NOMO-1 treated with DMSO at 0.1 percent for 48 hours (cell line): ENCODE results near the gene CHIT1.
A peak's percentile ranks its signal among the peaks of the same experiment; 100 is the strongest.

Source experiments
- DNase-seq: peaks from one replicate; lab custom pipeline; 2025; ENCODE audit not compliant: unreplicated experiment; lab: John Stamatoyannopoulos, UW

The CHIT1 gene

GRCh38 chr1:203229471-203230135 is at the start of gene CHIT1:
Gene CHIT1, minus strand, starts transcription at chr1:203229673. Its CDS starts 37 bp downstream, at chr1:203229636.
- no peak for DNase-seq

- no peak for DNase-seq
Observed at GRCh38 chr1:203278885-203279406, 49.5 kb upstream of the CHIT1 start.

- DNase-seq: peak; percentile 54
Observed at GRCh38 chr1:203278082-203278884, 48.8 kb upstream of the CHIT1 start.

GRCh38 chr1:203276916-203277545 is 47.6 kb upstream of the CHIT1 start:
- DNase-seq: no peak

GRCh38 chr1:203276408-203276807 is 46.9 kb upstream of the CHIT1 start:
- DNase-seq: no peak

GRCh38 chr1:203275656-203276272 is 46.3 kb upstream of the CHIT1 start:
- no peak for DNase-seq

- no peak for DNase-seq
Observed at GRCh38 chr1:203274603-203275381, 45.3 kb upstream of the CHIT1 start.

GRCh38 chr1:203273869-203274602 is 44.6 kb upstream of the CHIT1 start:
- peak; percentile 31 for DNase-seq

- peak; percentile 73 for DNase-seq
Observed at GRCh38 chr1:203273206-203273868, 43.9 kb upstream of the CHIT1 start.

- DNase-seq: no peak
Observed at GRCh38 chr1:203272633-203273205, 43.2 kb upstream of the CHIT1 start.

GRCh38 chr1:203271962-203272632 is 42.6 kb upstream of the CHIT1 start:
- DNase-seq: no peak

- peak; percentile 82 for DNase-seq
Observed at GRCh38 chr1:203271018-203271743, 41.7 kb upstream of the CHIT1 start.

- DNase-seq: no peak
Observed at GRCh38 chr1:203270448-203270847, 41.0 kb upstream of the CHIT1 start.

GRCh38 chr1:203269654-203270020 is 40.2 kb upstream of the CHIT1 start:
- DNase-seq: no peak

- peak; percentile 85 for DNase-seq
Observed at GRCh38 chr1:203268901-203269653, 39.6 kb upstream of the CHIT1 start.

- DNase-seq: no peak
Observed at GRCh38 chr1:203267912-203268311, 38.4 kb upstream of the CHIT1 start.

- peak; percentile 89 for DNase-seq
Observed at GRCh38 chr1:203267347-203267846, 37.9 kb upstream of the CHIT1 start.
